H1 (cell line): ENCODE data around the gene ZSCAN12. TPM values are rescaled to one million over a fixed set of nuclear protein-coding genes. Genes with fewer than 3 reads are reported as not detected.

Experiments used
- CTCF ChIA-PET: fragments of 300-600 bp; sonication (Branson Sonifier 250); formaldehyde crosslinking; loops from one replicate; lab custom pipeline; 2021; ENCODE audit not compliant: partially characterized antibody; lab: Charles Lee
- POLR2A ChIA-PET: fragments of 300-600 bp; sonication (Branson Sonifier 250); formaldehyde crosslinking; loops from one replicate; lab custom pipeline; 2021; ENCODE audit warnings: inconsistent platforms; ENCODE audit not compliant: partially characterized antibody; lab: Charles Lee
- DNase-seq, 2 experiments: peaks; one replicate each; pipeline versions ENCODE4 v3.0.0 to v3.0.0-alpha.2; 2010 to 2022; ENCODE audit warnings: low spot score in 2 of 2, low read depth in 1 of 2, mixed read lengths in 1 of 2
- FAIRE-seq: peaks from 2 replicates; lab custom pipeline; 2011; peaks lifted over from hg19 to GRCh38; lab: Jason Lieb, UNC
- H2AFZ ChIP-seq: 2 replicates; pipeline ENCODE4 v1.8.1; 2012; ENCODE audit warnings: low read length, inconsistent platforms
- H2AK5ac ChIP-seq: 2 replicates; pipeline ENCODE4 v1.6.1; 2013; ENCODE audit warnings: low read depth, low read length
- H2BK120ac ChIP-seq: replicated peaks from 2 replicates; pipeline ENCODE3; 2013; ENCODE audit warnings: low read depth, low read length, inconsistent platforms
- H2BK12ac ChIP-seq: 2 replicates; pipeline ENCODE4 v1.6.1; 2013; ENCODE audit warnings: low read depth, low read length
- H2BK15ac ChIP-seq: 2 replicates; pipeline ENCODE4 v1.6.1; 2013; ENCODE audit warnings: low read length
- H2BK20ac ChIP-seq: 2 replicates; pipeline ENCODE4 v1.6.1; 2013; ENCODE audit warnings: low read length
- H2BK5ac ChIP-seq: 2 replicates; pipeline ENCODE4 v1.6.1; 2013; ENCODE audit warnings: low read depth, low read length
- H3K14ac ChIP-seq: 2 replicates; pipeline ENCODE4 v1.6.1; 2013; ENCODE audit warnings: inconsistent platforms; ENCODE audit not compliant: insufficient read length
- H3K18ac ChIP-seq: 2 replicates; pipeline ENCODE4 v1.6.1; 2013; ENCODE audit warnings: low read length; ENCODE audit errors: extremely low read depth
- H3K23ac ChIP-seq: 2 replicates; pipeline ENCODE4 v1.6.1; 2013; ENCODE audit warnings: inconsistent platforms; ENCODE audit not compliant: insufficient read length
- H3K23me2 ChIP-seq: 2 replicates; pipeline ENCODE4 v1.6.1; 2013; ENCODE audit warnings: low read depth, low read length
- H3K27ac ChIP-seq: 2 replicates; pipeline ENCODE4 v1.6.1; 2011; ENCODE audit warnings: low read depth, low read length, inconsistent platforms
- H3K27me3 ChIP-seq, 4 experiments: replicated peaks in 1 of 4; 1 replicate in 1 of 4; 2 replicates in 3 of 4; pipeline versions ENCODE4 v1.6.1 to v1.8.1; 2011 to 2013; ENCODE audit warnings: low read length in 3 of 4, mild to moderate bottlenecking in 3 of 4, inconsistent platforms in 2 of 4, mixed read lengths in 2 of 4, moderate library complexity in 1 of 4; ENCODE audit not compliant: control insufficient read depth in 3 of 4, insufficient read depth in 3 of 4; ENCODE audit errors: extremely low read depth in 1 of 4
- H3K36me3 ChIP-seq, 4 experiments: 2 replicates each; pipeline versions ENCODE4 v1.6.1 to v1.8.1; 2011 to 2013; ENCODE audit warnings: mild to moderate bottlenecking in 4 of 4, low read length in 3 of 4, moderate library complexity in 2 of 4, control low read depth in 1 of 4, inconsistent platforms in 1 of 4; ENCODE audit not compliant: insufficient read depth in 4 of 4, control insufficient read depth in 2 of 4
- H3K4ac ChIP-seq: replicated peaks from 2 replicates; pipeline ENCODE3; 2013; ENCODE audit warnings: low read length, low read depth, mixed read lengths, inconsistent platforms; ENCODE audit not compliant: insufficient read length
- H3K4me1 ChIP-seq, 4 experiments: replicated peaks in 1 of 4; 1 replicate in 1 of 4; 2 replicates in 3 of 4; pipeline versions ENCODE4 v1.6.1 to v1.8.1; 2011 to 2013; ENCODE audit warnings: low read length in 3 of 4, inconsistent platforms in 2 of 4, mixed read lengths in 1 of 4; ENCODE audit not compliant: insufficient read depth in 4 of 4, control insufficient read depth in 3 of 4
- H3K4me2 ChIP-seq, 2 experiments: 2 replicates each; pipeline versions ENCODE4 v1.6.1 to v1.8.1; 2011 to 2013; ENCODE audit warnings: low read depth in 2 of 2, low read length in 2 of 2, control low read depth in 1 of 2, inconsistent platforms in 1 of 2, mild to moderate bottlenecking in 1 of 2; ENCODE audit not compliant: insufficient read depth in 1 of 2
- H3K4me3 ChIP-seq, 4 experiments: fragments of 200-600, 300-600 bp in 1 of 4; sonication (generic), shearing (Covaris generic), sonication (Bioruptor Twin) in 1 of 4; 2 replicates each; pipeline versions ENCODE4 v1.5.1 to v1.8.1; 2011 to 2016; ENCODE audit warnings: low read length in 4 of 4, low read depth in 3 of 4, control low read depth in 2 of 4, inconsistent platforms in 2 of 4, mild to moderate bottlenecking in 2 of 4, mixed read lengths in 1 of 4, moderate library complexity in 1 of 4; ENCODE audit not compliant: insufficient read depth in 2 of 4; ENCODE audit errors: extremely low read depth in 1 of 4
- H3K56ac ChIP-seq: replicated peaks from 2 replicates; pipeline ENCODE3; 2013; ENCODE audit warnings: low read depth, mild to moderate bottlenecking, mixed read lengths, low read length, inconsistent platforms; ENCODE audit not compliant: insufficient read length
- H3K79me1 ChIP-seq: 2 replicates; pipeline ENCODE4 v1.6.1; 2013; ENCODE audit warnings: low read depth, low read length, control low read depth
- H3K79me2 ChIP-seq, 2 experiments: 2 replicates each; pipeline versions ENCODE4 v1.6.1 to v1.8.1; 2012 to 2013; ENCODE audit warnings: low read length in 2 of 2, mild to moderate bottlenecking in 2 of 2, inconsistent platforms in 1 of 2; ENCODE audit not compliant: insufficient read depth in 2 of 2, control insufficient read depth in 1 of 2
- H3K9ac ChIP-seq, 4 experiments: replicated peaks in 1 of 4; 1 replicate in 1 of 4; 2 replicates in 3 of 4; pipeline versions ENCODE4 v1.6.1 to v1.8.1; 2011 to 2013; ENCODE audit warnings: low read depth in 3 of 4, low read length in 3 of 4, control low read depth in 2 of 4, mild to moderate bottlenecking in 2 of 4, moderate library complexity in 2 of 4, inconsistent platforms in 1 of 4; ENCODE audit errors: extremely low read depth in 1 of 4
- H3K9me3 ChIP-seq, 2 experiments: 2 replicates each; pipeline versions ENCODE4 v1.6.1 to v1.8.1; 2012 to 2013; ENCODE audit warnings: mild to moderate bottlenecking in 2 of 2, moderate library complexity in 2 of 2, control low read depth in 1 of 2, inconsistent platforms in 1 of 2, low read depth in 1 of 2, low read length in 1 of 2, mixed read lengths in 1 of 2; ENCODE audit not compliant: insufficient read depth in 2 of 2
- H4K20me1 ChIP-seq, 2 experiments: replicated peaks in 1 of 2; 2 replicates each; pipeline versions ENCODE3 to v1.8.1; 2011 to 2013; ENCODE audit warnings: inconsistent platforms in 2 of 2, low read length in 2 of 2, mild to moderate bottlenecking in 1 of 2; ENCODE audit not compliant: insufficient read depth in 2 of 2, control insufficient read depth in 1 of 2
- H4K5ac ChIP-seq: 2 replicates; pipeline ENCODE4 v1.6.1; 2013; ENCODE audit warnings: low read length, low read depth, mixed read lengths, inconsistent platforms; ENCODE audit not compliant: insufficient read length
- H4K8ac ChIP-seq: 2 replicates; pipeline ENCODE4 v1.8.0; 2013; ENCODE audit warnings: mild to moderate bottlenecking, moderate library complexity, low read length, inconsistent platforms; ENCODE audit not compliant: insufficient read depth; ENCODE audit errors: extremely low read depth
- H4K91ac ChIP-seq: replicated peaks from 2 replicates; pipeline ENCODE3; 2013; ENCODE audit warnings: low read length, mixed read lengths, inconsistent platforms; ENCODE audit not compliant: insufficient read length
- BACH1 ChIP-seq: IDR thresholded peaks from 2 replicates; pipeline ENCODE4 v1.6.1; 2012; ENCODE audit warnings: low read length, improper control_type of control experiment
- BRCA1 ChIP-seq: IDR thresholded peaks from 2 replicates; pipeline ENCODE4 v1.6.1; 2012; ENCODE audit warnings: low read depth, low read length, improper control_type of control experiment
- CTCF ChIP-seq, 3 experiments: IDR thresholded peaks; 1 replicate in 2 of 3; 2 replicates in 1 of 3; pipeline versions ENCODE4 v1.5.1 to v1.6.1; 2011; ENCODE audit warnings: low read length in 3 of 3, mild to moderate bottlenecking in 3 of 3, inconsistent platforms in 2 of 3, low read depth in 1 of 3, moderate library complexity in 1 of 3; ENCODE audit not compliant: insufficient read depth in 1 of 3; ENCODE audit errors: control extremely low read depth in 1 of 3
- MAX ChIP-seq: IDR thresholded peaks from 2 replicates; pipeline ENCODE4 v1.6.1; 2012; ENCODE audit warnings: inconsistent platforms
- POLR2A ChIP-seq, 2 experiments: IDR thresholded peaks; 1 replicate in 1 of 2; 2 replicates in 1 of 2; pipeline ENCODE4 v1.6.1; 2011; ENCODE audit warnings: low read depth in 2 of 2, low read length in 2 of 2, mild to moderate bottlenecking in 2 of 2; ENCODE audit errors: control extremely low read depth in 1 of 2
- RBBP5 ChIP-seq: IDR thresholded peaks from 2 replicates; pipeline ENCODE4 v1.7.1; 2012; ENCODE audit warnings: low read depth, mild to moderate bottlenecking, inconsistent platforms, low read length, moderate library complexity, borderline replicate concordance
- RFX5 ChIP-seq: IDR thresholded peaks from 2 replicates; pipeline ENCODE4 v1.6.1; 2011; ENCODE audit warnings: low read depth, low read length, improper control_type of control experiment, borderline replicate concordance
- SIX5 ChIP-seq: IDR thresholded peaks from 2 replicates; pipeline ENCODE4 v1.6.1; 2011; ENCODE audit warnings: mild to moderate bottlenecking, low read depth, low read length
- SRF ChIP-seq: IDR thresholded peaks from 2 replicates; pipeline ENCODE4 v1.6.1; 2011; ENCODE audit warnings: mild to moderate bottlenecking, low read depth, low read length, moderate library complexity
- TBP ChIP-seq: IDR thresholded peaks from 2 replicates; pipeline ENCODE4 v1.6.1; 2011; ENCODE audit warnings: low read depth, low read length, improper control_type of control experiment
- WGBS, 2 experiments: shearing (Covaris generic) in 1 of 2; methylation state at CpG; one replicate each; pipeline versions ENCODE4 v1.1.6 to v1.1.7; 2013 to 2015; ENCODE audit warnings: low lambda C conversion rate in 2 of 2, mixed read lengths in 2 of 2, inconsistent platforms in 1 of 2, low coverage in 1 of 2, missing lambda C conversion rate in 1 of 2; ENCODE audit not compliant: insufficient replicate concordance in 2 of 2, insufficient coverage in 1 of 2, insufficient read length in 1 of 2; ENCODE audit errors: extremely low coverage in 1 of 2, missing lambda C conversion rate in 1 of 2; 5-methylcytosine and 5-hydroxymethylcytosine counted together
- polyA plus RNA-seq, 7 experiments: library from polyadenylated mRNA; depleted of rRNA in 3 of 7; stranded (reverse) in 5 of 7; unstranded in 2 of 7; fragments of >200 nt in 5 of 7; fragments of 200-250 nt in 2 of 7; gene quantifications; 1 replicate in 5 of 7; 2 replicates in 1 of 7; 4 replicates in 1 of 7; pipeline versions ENCODE4 v1.2.1 to v1.2.3, GENCODE V29; 2011 to 2013; ENCODE audit warnings: missing spikeins in 2 of 7, mixed read lengths in 2 of 7
- total RNA-seq: library from RNA; stranded (reverse); fragmentation: NEBNext Ultra II Directional; extraction: Animal tissue kit (Norgen Biotek cat#: 25700); gene quantifications from 2 replicates; pipeline ENCODE4 v1.2.1, GENCODE V29; 2021

ZSCAN12 gene
- total and polyA plus RNA-seq, 2 of the 8 experiments (the other 6 are each of a cell fraction or from before 2014, with no cell fraction given), result 2.2 to 9.6 TPM

- Histone ChIP-seq H3K79me2 (peaks cover 0 to 54% of the 10 kb centered on the region in 2 experiments; a peak in 3 of 4 replicates), H4K8ac (no peak overlapping the region), H3K9ac (no peak overlapping the region), H3K79me1 (no peaks in the 10 kb centered on the region; the same call in 1 of the 2 replicates), H2BK120ac (no peak overlapping the region), H4K5ac (no peak overlapping the region), H3K23me2 (no peaks in the 10 kb centered on the region), H2BK15ac (no peak overlapping the region), H3K36me3 (peaks cover 13 to 65% (median 44%) of the 10 kb centered on the region in 4 experiments), H3K27me3 (no peaks in the 10 kb centered on the region), H2BK12ac (no peak overlapping the region), H3K18ac (no peak overlapping the region), H4K91ac (no peak overlapping the region), H3K14ac (no peak overlapping the region), H3K4me2 (no peak overlapping the region), H4K20me1 (peaks cover 8 to 9% of the 10 kb centered on the region in 2 experiments), H2AK5ac (no peak overlapping the region), H3K4ac (no peak overlapping the region), H2BK20ac (no peak overlapping the region), H3K56ac (no peak overlapping the region), H3K4me1 (peaks cover 0 to 2% (median 0%) of the 10 kb centered on the region in 4 experiments; a peak in 3 of 7 replicates), H2BK5ac (no peak overlapping the region), H2AFZ (no peak overlapping the region), H3K27ac (no peak overlapping the region), H3K23ac (no peak overlapping the region), H3K9me3 (no peaks in the 10 kb centered on the region), H3K4me3 (no peak overlapping the region)
- CTCF ChIA-PET, result interaction anchor here (0.6 to 3.0 kb wide), 6 partner anchors 8 to 1275 kb away, joined by 3 to 12 read pairs (median 4); no protein-coding TSS in a partner anchor
- POLR2A ChIA-PET, result interaction anchor here (0.6 to 7.1 kb wide), 4 partner anchors 10 to 144 kb away, joined by 3 to 62 read pairs (median 3); no protein-coding TSS in a partner anchor
- WGBS, 2 experiments, result 86% methylated on average over 5 of the region's 5 CpGs; no CpG with 5 or more reads in 1 of the 2 experiments
- FAIRE-seq (no peak), DNase-seq (no peak)
- TF ChIP-seq TBP (no peak), BACH1 (no peak), CTCF (IDR thresholded peaks at IDR 0.05; ENCODE audit: control extremely low read depth in 1 of 3, insufficient read depth in 1 of 3, low read depth in 1 of 3, low read length in 3 of 3) (peak in 1 of 3 experiments; percentile 29; a peak in 2 of 4 replicates), SRF (no peak), RFX5 (no peak), POLR2A (IDR thresholded peaks at IDR 0.05; ENCODE audit: control extremely low read depth in 1 of 2, low read depth in 2 of 2, low read length in 2 of 2) (no peak), MAX (no peak), RBBP5 (no peak), BRCA1 (no peak), SIX5 (no peak)
These were observed 5.5 kb downstream of the ZSCAN12 start for GRCh38 chr6:28393912-28394662.
